Hindlimb muscle (tissue), 1 donor: Measurements from ENCODE around the gene GALNT7. TPM values are rescaled to one million over a fixed set of nuclear protein-coding genes. Genes with fewer than 3 reads are reported as not detected.
"Not testable (repeated sequence)": the region's sequence is repeated elsewhere in the genome, so short reads cannot be mapped to it uniquely, and the experiment has no call there.

Source experiments
- DNase-seq: peaks from one replicate; pipeline ENCODE4 v3.0.0-alpha.2; 2013
- polyA plus RNA-seq: library from polyadenylated mRNA; unstranded; fragments of 120-200 nt; gene quantifications from one replicate; pipeline ENCODE4 v1.2.1, GENCODE V29; 2013; ENCODE audit not compliant: insufficient read length

GALNT7 gene, protein sequence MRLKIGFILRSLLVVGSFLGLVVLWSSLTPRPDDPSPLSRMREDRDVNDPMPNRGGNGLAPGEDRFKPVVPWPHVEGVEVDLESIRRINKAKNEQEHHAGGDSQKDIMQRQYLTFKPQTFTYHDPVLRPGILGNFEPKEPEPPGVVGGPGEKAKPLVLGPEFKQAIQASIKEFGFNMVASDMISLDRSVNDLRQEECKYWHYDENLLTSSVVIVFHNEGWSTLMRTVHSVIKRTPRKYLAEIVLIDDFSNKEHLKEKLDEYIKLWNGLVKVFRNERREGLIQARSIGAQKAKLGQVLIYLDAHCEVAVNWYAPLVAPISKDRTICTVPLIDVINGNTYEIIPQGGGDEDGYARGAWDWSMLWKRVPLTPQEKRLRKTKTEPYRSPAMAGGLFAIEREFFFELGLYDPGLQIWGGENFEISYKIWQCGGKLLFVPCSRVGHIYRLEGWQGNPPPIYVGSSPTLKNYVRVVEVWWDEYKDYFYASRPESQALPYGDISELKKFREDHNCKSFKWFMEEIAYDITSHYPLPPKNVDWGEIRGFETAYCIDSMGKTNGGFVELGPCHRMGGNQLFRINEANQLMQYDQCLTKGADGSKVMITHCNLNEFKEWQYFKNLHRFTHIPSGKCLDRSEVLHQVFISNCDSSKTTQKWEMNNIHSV
- polyA plus RNA-seq, result 25.7 TPM

DNA sequence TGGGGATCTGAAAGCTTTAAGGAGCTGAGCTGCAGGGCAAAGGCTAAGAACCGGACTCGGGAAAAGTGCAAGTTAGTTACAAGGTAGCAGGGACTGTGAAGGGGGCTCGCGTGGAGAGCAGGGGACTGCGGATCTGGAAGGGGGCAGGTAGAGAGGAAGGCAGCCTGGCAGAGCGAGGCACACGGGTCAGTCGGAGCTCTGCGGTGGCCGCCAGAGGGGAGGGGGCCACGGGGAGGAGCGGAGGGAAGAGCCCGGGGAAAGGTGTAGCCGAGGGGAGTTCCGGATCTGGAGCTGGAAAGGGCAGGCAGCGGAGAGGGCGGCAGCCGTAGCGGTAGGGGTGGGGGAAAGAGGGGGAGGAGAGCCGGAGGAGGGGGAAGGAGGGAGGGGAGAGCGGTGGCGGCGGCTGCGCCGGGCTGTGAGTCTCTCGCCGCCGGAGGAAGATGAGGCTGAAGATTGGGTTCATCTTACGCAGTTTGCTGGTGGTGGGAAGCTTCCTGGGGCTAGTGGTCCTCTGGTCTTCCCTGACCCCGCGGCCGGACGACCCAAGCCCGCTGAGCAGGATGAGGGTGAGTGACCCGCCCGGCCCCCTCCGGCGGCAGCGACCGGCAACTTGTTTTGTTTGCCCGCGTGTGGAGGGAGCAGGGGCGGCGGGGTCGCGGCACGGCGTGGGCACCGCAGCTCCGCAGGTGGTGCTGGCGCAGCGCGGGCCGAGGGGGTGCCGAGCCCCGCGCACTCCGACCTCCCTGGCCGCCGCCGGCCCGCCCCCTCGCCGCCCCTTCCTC, at the start of gene GALNT7:
GALNT7 (plus strand) TSS at position 416 of the 782 bp plus-strand sequence; CDS start at position 441, 25 bp downstream.
- DNase-seq, result peak; percentile 79

DNA sequence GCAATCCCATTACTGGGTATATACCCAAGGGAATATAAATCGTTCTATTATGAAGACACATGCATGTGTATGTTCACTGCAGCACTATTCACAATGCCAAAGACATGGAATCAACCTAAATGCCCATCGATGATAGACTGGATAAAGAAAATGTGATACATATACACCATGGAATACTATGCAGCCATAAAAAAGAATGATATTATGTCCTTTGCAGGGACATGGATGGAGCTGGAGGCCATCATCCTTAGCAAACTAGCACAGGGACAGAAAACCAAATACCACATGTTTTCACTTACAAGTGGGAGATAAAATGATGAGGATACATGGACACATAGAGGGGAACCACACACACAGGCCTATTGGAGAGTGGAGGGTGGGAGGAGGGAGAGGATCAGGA, 49.8 kb upstream of the GALNT7 start:
- not testable (repeated sequence) for DNase-seq

DNA sequence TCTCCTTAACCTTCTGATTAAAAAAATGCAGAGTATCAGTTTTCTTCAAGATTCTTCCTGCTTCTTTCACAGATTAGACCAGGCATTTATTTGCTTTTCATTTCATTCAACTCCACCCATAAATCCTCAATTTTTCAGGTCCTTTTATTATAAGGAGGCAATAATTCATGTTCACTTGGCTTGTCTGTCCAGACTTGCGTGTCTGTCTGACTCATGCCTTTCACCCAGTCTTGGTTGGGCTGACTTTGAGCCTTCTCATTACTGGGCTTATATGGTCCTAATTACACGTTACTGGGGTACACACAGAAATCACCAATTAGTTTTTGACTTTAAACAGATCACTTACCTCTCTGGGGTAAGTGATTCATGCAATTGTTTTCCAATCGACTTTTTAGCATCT, 48.8 kb upstream of the GALNT7 start:
- no peak for DNase-seq

DNA sequence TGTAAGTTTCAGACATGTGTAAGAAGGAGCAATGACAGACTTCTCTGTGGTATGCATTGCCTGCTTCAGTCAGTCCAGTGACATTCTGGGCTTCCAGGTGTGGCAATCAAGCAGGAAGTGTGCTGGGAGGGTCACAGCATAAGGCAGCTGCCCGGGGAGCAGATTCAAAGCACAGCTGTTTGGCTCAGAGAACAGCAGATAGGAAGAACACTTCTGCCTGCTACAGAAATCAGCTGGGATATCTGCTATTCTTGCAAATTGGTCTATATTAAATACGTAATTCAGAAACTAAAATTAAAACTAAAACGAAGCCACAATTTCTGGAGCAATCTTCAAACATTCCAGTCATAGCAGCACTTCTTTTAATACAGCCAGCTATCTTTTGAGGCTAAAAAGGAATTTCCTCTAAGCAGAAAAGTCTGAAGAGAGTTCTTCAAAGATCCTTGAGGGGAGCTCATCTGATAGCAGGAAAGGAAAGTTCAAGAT, 47.5 kb upstream of the GALNT7 start:
- peak; percentile 18 for DNase-seq

DNA sequence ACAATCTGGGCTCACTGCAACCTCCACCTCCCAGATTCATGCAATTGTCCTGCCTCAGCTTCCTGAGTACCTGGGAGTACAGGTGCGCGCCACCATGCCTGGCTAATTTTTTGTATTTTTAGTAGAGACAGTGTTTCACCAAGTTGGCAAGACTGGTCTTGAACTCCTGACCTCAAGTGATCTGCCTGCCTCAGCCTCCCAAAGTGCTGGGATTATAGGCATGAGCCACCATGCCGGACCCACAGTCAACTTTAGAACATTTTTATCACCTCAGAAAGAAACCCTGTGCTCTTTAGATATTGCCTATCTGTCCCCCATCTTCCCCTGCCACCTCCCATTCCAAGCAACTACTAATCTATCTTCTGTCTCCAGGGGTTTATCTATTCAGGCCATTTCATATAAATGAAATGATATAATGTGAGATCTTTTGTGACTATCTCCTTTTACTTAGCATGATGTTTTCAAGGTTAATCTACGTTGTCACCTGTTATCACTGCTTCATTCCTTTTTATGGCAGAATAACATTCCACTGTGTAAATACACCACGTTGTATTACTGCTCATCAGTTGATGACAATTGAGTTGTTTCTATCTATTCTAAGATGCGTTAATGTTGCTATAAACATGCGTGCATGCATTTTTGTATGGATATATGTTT, 44.3 kb upstream of the GALNT7 start:
- no peak for DNase-seq

DNA sequence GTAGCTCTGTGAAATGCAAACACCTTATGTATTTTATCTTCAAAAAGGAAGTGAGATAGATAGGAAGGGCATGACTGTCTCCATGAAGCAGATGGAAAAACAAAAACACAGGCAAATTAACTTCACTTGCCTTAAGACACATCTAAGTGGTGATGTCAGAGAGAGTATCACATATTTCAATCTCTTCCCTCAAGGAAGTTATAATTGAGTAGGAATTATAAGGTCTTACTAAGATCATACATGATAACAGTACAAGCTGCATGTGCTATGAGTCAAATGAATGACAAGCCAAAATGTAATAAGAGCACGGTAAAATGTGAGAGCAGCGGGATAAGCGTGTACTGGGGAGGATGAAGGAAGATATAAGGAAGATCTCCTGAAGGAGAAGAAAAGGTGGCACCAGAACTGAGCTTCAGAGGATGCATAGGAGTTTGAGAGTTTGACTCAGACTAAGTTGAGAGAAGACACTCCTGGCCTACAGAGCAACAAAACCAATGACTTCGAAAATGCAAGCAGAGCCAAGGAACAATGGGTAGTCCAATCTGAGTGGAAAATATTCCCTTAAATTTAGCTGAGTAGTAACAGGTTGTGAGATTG, 43.3 kb upstream of the GALNT7 start:
- no peak for DNase-seq

DNA sequence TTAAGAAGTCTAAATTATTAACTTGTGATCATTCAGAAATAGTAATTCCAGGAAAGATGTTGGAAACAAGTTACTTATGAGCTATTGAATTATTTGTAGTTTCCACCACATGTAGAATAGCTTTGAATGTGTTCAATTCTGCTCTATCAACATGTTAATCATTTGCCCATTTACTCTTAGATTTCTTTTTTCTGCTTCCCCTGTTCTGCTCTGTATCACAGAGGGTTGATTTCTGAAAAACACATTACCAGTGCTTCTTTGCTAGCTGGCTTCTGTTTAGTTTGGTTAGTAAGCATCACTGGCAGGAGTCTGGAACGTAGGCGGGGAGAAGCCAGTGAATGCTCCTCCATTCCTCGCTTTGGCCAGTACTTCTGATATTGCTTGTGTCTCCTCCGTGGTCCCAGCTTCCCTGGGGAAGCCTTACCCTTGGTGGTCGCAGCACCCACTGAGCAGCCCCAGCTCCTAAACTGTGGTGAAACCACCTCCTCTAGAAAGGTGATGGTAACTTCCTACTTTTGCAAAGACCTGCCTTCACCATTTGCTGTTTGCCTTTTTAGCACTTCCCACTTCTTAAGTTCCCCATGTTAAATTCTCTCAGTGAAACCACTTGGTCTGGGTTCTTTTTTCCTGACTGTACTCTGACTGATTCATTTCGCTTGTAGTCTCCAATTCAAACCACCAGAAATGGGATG, 40.3 kb upstream of the GALNT7 start:
- no peak for DNase-seq

DNA sequence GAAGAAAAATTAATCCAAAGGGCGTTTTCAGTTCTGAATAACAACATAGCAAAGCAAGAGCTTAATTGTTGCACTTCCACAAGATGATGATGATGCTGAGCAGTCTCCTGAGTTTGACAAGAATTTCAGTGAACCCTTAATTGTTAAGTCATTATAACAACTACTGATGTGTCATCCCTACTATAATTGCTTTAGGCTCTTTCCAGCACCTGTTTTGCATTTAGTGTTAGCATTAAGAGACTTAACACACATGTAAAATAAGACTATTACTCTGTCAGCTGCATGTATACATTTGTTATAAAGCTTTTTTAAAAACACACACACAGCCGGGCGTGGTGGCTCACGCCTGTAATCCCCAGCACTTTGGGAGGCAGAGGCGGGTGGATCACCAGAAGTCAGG, 37.9 kb upstream of the GALNT7 start:
- DNase-seq, result no peak

DNA sequence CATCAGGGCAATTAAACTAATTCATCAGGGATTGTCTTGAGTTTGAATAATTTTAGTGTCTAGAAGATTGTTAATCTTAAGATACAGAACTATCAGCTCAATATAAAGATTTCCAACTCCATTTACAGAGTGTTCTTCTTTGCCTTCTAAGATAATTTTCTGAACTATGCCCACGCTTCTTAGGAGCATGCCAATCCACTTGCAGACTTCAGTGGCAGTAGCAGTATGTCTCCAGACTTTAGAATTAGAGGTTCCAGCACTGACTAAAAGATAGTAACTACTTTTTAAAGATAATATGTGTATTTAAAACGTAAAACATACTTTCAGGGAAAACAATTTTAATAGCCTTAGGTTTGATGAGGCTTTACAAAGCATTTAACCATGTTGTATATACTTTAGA, 34.2 kb upstream of the GALNT7 start:
- DNase-seq, result no peak

DNA sequence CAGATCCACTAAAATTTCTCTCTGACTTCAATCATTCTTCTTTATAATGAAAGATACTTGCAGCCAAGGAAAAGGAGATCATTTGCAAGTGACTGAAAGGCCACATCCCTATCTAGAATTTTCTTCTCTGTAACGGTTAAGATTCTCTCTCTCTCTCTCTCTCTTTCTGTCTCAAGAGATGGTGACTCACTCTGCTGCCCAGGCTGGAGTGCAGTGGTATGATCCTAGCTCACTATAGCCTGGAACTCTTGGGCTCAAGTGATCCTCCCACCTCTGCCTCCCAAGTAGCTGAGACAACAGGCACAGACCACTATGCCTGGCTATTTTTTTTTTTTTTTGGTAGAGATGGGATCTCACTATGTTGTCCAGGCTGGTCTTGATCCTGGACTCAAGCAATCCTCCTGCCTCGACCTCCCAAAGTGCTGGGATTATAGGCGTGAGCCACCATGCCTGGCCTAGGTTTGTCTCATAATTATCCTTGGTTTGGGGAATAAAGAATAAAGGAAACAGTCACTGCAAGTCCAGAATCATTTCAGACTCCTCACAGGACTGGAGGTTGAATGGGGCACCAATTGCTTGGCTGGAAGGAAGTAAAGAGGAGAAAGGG, 33.3 kb upstream of the GALNT7 start:
- DNase-seq, result no peak

DNA sequence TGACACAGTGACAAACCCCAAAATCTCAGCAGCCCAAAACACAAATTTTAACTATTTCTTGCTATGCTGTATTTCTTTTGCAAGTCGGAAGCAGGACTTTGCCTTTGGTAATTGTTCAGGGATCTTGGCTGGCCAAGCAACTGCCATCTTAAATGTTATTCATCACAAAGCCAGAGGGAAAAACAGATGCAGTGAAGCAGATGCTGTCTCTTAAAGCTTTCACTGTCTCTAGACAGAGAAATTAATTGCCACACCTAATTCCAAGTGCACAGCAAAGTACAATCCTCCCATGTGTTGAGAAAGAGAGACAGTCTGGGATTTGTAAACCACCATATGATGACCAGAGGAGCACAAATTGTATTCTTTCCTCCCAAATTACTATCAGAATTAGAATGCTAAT, 30.0 kb upstream of the GALNT7 start:
- DNase-seq, result no peak

DNA sequence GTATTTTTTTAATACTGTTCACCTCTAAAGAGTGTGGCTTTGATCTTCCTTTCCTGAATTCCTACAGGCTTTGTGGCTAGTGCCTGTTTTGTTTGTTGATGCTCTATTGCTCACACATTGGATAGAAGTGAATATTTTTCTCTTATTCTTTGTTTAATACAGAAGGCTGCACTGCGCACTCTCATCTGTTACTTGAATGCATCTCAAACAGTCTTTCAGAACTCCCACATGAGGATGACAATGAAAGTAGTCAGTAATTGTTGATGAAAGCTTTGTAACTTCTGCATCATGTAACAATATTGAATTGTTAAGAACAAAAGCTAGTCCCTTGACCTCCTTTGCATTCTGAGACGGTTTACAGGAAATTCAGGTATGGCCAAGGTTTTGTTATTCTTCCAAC, 29.1 kb upstream of the GALNT7 start:
- DNase-seq, result no peak

DNA sequence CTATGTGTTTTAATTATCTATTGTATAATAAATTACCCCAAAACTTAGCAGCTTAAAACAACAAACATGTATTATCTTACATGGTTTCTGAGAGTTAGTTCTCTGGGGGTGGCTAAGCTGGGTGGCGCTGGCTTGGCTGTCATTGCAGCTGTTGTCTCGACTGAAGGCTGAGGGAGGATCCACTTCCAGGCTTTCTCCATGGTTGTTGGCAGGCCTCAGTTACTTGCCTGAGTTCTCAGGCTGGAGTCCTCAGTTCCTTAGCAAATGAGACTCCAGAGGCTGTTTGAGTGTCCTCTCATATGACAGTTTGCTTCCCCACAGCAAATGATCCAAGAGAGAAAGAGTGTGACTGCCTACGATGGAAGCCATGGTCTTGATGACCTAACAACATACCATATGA, 23.5 kb upstream of the GALNT7 start:
- DNase-seq, result no peak

DNA sequence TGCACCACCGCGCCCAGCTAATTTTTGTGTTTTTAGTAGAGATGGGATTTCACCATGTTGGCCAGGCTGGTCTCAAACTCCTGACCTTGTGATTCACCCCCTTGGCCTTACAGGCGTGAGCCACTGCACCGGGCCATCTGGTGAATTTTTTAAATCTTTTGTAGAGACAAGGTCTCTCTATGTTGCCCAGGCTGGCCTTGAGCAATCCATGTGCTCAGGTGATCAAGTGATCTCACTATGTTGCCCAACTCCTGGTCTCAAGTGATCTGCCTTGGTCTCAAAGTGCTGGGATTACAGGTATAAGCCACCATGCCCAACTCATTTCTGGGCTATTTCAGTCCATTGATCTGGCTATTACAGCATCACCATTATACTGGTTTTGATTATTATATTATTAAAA, 22.2 kb upstream of the GALNT7 start:
- no peak for DNase-seq

DNA sequence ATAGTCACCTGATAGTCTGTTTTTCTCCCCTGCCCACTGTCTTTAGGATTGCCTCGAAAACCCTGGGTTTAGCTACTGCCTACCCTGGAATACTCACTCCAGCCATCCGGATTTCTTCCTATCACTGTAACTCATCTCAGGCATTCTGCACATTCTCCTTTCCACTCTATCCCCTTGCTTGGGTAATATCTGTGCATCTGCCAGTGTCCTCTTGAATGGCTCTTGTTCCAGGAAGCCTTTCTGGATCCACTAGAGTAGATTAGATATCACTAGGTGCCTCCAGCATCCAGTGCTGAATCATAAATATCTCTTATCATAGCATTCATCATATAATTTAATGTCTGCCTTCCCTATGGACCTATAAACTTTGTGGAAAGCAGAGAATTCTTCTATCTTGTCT, 17.1 kb upstream of the GALNT7 start:
- no peak for DNase-seq

DNA sequence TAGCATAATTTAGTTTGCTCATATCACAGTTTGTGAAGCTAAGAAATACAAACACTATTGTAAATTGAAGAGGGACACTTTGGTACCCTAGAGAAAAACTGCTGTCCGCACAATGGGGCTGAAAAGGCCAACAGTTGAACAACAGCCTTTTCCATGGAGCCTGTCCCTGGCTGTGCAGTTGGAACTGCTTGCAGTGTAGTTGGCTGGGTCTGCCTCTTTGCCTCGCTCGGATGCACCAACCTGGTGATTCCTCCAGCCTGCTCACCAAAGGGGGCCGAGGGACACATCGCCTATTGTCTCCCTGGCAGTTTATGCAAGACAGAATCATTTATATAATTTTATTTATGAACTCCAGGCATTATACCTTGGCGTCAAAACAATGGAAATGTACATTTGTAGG, 16.5 kb upstream of the GALNT7 start:
- DNase-seq, result no peak

DNA sequence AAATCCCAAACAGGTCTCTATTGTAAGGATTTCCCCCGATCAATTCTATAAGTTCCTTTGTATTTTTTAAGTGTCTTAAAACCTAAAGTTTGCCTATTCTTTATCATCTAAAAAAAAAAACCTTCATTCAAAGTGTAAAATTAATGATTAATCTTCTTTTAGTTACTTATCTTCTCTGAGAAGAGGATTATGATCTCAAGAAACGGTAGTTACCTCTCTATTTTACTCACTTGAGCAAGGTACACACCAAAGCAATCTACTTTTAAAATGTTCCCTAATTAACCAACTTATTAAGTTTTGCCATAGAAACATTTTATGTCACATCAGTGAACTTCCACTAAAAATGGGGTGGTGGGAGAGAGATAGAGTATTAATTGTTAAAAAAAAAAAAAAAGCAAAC, 15.2 kb upstream of the GALNT7 start:
- DNase-seq, result no peak

DNA sequence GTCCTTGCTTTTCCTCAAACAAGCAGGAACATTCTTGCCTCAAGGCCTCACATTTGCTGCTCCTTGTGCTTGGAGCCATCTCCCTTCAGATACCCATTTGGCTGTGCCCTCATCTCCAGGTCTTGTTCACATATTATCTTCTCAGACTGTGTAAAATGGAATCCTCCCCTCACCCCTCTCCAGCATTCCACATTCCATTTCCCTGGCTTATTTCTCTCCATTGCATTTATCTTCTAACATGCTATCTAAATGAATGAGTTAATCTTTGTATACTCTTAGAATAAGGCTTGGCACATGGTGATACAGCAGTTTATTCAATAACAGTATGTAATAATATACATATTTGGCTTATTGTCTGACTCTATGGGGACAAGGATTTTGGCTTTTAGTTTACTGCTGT, 8.8 kb upstream of the GALNT7 start:
- no peak for DNase-seq

DNA sequence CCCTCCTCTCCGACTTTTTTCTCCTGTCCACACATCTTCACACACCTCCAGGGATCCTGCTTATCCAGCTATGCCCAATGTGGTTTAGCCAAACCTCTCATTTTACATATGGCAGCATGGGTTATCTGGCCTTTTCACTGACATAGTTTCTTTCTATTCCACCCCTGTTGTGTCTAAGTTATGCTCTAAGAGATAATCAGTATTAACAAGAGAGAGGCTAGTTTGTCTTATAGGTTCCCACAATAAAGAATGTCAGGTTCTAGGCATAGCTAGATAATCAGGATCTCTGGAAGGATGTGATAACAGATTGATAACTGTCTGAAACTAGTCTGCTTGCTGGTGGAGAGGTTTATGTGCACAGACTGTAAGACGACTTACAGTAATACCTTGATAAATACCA, 7.7 kb upstream of the GALNT7 start:
- DNase-seq, result no peak

DNA sequence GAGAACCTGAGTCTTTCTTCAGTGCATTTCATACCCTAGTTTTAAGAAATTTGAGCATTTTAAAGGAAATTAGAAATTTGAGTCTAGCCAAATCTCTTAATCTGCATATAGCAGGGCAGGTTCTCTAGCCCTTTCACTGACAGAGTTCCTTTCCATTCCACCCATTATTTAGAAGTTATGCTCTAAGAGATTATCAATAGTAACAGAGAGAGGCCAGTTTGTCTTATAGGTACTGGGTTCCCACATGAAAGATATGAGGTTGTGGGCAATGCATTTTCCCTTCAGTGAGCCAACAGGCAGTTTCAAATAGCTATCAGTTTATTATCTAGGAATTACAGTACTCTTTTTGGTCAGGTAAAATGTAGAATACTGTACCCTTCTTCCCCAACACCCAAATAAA, 7.3 kb upstream of the GALNT7 start:
- no peak for DNase-seq

DNA sequence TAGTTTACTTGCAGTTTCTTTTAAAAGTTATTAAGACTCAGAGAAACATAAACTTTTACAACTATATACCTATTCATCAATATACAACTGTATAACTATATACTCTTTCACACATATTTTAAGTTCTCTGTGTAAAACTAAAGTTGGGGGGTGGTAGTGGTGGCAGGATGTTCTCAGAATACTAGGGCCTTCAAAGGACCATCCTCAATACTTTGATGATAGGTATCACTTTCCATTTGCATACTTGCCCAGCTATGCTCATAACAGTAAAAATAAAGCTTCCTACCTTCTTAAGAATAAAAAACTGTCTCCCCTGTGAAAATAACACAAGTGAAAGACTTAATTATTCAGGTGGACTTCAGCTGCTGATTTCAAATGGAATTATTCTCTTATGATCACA, 2.9 kb upstream of the GALNT7 start:
- no peak for DNase-seq
